H1 (cell line): Measurements from ENCODE around the gene GLYR1. TPM values are rescaled to one million over a fixed set of nuclear protein-coding genes. Genes with fewer than 3 reads are reported as not detected.

Source experiments
- CHD1 ChIP-seq: IDR thresholded peaks from 2 replicates; pipeline ENCODE4 v1.6.1; 2012; ENCODE audit warnings: low read depth, low read length, improper control_type of control experiment
- CREB1 ChIP-seq: IDR thresholded peaks from 2 replicates; pipeline ENCODE4 v1.6.1; 2012; ENCODE audit warnings: inconsistent platforms
- EP300 ChIP-seq, 2 experiments: IDR thresholded peaks; 1 replicate in 1 of 2; 2 replicates in 1 of 2; pipeline ENCODE4 v1.6.1; 2011 to 2012; ENCODE audit warnings: low read depth in 2 of 2, low read length in 2 of 2, mild to moderate bottlenecking in 2 of 2, borderline replicate concordance in 1 of 2, inconsistent platforms in 1 of 2, moderate library complexity in 1 of 2
- GABPA ChIP-seq: IDR thresholded peaks from 2 replicates; pipeline ENCODE4 v1.6.1; 2011; ENCODE audit warnings: mild to moderate bottlenecking, low read length, moderate library complexity, borderline replicate concordance; ENCODE audit not compliant: insufficient read depth
- NRF1 ChIP-seq: IDR thresholded peaks from 2 replicates; pipeline ENCODE4 v1.6.1; 2011; ENCODE audit warnings: mild to moderate bottlenecking, low read depth, low read length, improper control_type of control experiment
- RFX5 ChIP-seq: IDR thresholded peaks from 2 replicates; pipeline ENCODE4 v1.6.1; 2011; ENCODE audit warnings: low read depth, low read length, improper control_type of control experiment, borderline replicate concordance
- SIRT6 ChIP-seq: IDR thresholded peaks from one replicate; pipeline ENCODE4 v1.7.1; 2012; ENCODE audit warnings: low read length, inconsistent platforms
- SRF ChIP-seq: IDR thresholded peaks from 2 replicates; pipeline ENCODE4 v1.6.1; 2011; ENCODE audit warnings: mild to moderate bottlenecking, low read depth, low read length, moderate library complexity
- SUZ12 ChIP-seq: fragments of 200-600 bp; sonication (generic); IDR thresholded peaks from 2 replicates; pipeline ENCODE4 v1.6.1; 2012; ENCODE audit warnings: mild to moderate bottlenecking, inconsistent platforms, low read length, moderate library complexity, mixed read lengths
- TBP ChIP-seq: IDR thresholded peaks from 2 replicates; pipeline ENCODE4 v1.6.1; 2011; ENCODE audit warnings: low read depth, low read length, improper control_type of control experiment
- YY1 ChIP-seq: IDR thresholded peaks from 2 replicates; pipeline ENCODE4 v1.6.1; 2011; ENCODE audit warnings: low read depth, mild to moderate bottlenecking, low read length
- polyA plus RNA-seq, 7 experiments: library from polyadenylated mRNA; depleted of rRNA in 3 of 7; stranded (reverse) in 5 of 7; unstranded in 2 of 7; fragments of >200 nt in 5 of 7; fragments of 200-250 nt in 2 of 7; gene quantifications; 1 replicate in 5 of 7; 2 replicates in 1 of 7; 4 replicates in 1 of 7; pipeline versions ENCODE4 v1.2.1 to v1.2.3, GENCODE V29; 2011 to 2013; ENCODE audit warnings: missing spikeins in 2 of 7, mixed read lengths in 2 of 7
- total RNA-seq: library from RNA; stranded (reverse); fragmentation: NEBNext Ultra II Directional; extraction: Animal tissue kit (Norgen Biotek cat#: 25700); gene quantifications from 2 replicates; pipeline ENCODE4 v1.2.1, GENCODE V29; 2021
- TF ChIP-seq, protein P1 (sequence below): fragments of 300-600 bp; sonication (generic); IDR thresholded peaks from 2 replicates; pipeline ENCODE4 v1.7.1; 2012; ENCODE audit warnings: low read length, moderate library complexity, mild to moderate bottlenecking, inconsistent platforms; ENCODE audit not compliant: insufficient replicate concordance

The GLYR1 gene
- total and polyA plus RNA-seq, 2 of the 8 experiments (the other 6 are each of a cell fraction or from before 2014, with no cell fraction given), result 50.2 to 115 TPM

GRCh38 chr16:4832698-4833343 is 14.3 kb downstream of the GLYR1 start (continued):
- TF ChIP-seq, protein P1, sequence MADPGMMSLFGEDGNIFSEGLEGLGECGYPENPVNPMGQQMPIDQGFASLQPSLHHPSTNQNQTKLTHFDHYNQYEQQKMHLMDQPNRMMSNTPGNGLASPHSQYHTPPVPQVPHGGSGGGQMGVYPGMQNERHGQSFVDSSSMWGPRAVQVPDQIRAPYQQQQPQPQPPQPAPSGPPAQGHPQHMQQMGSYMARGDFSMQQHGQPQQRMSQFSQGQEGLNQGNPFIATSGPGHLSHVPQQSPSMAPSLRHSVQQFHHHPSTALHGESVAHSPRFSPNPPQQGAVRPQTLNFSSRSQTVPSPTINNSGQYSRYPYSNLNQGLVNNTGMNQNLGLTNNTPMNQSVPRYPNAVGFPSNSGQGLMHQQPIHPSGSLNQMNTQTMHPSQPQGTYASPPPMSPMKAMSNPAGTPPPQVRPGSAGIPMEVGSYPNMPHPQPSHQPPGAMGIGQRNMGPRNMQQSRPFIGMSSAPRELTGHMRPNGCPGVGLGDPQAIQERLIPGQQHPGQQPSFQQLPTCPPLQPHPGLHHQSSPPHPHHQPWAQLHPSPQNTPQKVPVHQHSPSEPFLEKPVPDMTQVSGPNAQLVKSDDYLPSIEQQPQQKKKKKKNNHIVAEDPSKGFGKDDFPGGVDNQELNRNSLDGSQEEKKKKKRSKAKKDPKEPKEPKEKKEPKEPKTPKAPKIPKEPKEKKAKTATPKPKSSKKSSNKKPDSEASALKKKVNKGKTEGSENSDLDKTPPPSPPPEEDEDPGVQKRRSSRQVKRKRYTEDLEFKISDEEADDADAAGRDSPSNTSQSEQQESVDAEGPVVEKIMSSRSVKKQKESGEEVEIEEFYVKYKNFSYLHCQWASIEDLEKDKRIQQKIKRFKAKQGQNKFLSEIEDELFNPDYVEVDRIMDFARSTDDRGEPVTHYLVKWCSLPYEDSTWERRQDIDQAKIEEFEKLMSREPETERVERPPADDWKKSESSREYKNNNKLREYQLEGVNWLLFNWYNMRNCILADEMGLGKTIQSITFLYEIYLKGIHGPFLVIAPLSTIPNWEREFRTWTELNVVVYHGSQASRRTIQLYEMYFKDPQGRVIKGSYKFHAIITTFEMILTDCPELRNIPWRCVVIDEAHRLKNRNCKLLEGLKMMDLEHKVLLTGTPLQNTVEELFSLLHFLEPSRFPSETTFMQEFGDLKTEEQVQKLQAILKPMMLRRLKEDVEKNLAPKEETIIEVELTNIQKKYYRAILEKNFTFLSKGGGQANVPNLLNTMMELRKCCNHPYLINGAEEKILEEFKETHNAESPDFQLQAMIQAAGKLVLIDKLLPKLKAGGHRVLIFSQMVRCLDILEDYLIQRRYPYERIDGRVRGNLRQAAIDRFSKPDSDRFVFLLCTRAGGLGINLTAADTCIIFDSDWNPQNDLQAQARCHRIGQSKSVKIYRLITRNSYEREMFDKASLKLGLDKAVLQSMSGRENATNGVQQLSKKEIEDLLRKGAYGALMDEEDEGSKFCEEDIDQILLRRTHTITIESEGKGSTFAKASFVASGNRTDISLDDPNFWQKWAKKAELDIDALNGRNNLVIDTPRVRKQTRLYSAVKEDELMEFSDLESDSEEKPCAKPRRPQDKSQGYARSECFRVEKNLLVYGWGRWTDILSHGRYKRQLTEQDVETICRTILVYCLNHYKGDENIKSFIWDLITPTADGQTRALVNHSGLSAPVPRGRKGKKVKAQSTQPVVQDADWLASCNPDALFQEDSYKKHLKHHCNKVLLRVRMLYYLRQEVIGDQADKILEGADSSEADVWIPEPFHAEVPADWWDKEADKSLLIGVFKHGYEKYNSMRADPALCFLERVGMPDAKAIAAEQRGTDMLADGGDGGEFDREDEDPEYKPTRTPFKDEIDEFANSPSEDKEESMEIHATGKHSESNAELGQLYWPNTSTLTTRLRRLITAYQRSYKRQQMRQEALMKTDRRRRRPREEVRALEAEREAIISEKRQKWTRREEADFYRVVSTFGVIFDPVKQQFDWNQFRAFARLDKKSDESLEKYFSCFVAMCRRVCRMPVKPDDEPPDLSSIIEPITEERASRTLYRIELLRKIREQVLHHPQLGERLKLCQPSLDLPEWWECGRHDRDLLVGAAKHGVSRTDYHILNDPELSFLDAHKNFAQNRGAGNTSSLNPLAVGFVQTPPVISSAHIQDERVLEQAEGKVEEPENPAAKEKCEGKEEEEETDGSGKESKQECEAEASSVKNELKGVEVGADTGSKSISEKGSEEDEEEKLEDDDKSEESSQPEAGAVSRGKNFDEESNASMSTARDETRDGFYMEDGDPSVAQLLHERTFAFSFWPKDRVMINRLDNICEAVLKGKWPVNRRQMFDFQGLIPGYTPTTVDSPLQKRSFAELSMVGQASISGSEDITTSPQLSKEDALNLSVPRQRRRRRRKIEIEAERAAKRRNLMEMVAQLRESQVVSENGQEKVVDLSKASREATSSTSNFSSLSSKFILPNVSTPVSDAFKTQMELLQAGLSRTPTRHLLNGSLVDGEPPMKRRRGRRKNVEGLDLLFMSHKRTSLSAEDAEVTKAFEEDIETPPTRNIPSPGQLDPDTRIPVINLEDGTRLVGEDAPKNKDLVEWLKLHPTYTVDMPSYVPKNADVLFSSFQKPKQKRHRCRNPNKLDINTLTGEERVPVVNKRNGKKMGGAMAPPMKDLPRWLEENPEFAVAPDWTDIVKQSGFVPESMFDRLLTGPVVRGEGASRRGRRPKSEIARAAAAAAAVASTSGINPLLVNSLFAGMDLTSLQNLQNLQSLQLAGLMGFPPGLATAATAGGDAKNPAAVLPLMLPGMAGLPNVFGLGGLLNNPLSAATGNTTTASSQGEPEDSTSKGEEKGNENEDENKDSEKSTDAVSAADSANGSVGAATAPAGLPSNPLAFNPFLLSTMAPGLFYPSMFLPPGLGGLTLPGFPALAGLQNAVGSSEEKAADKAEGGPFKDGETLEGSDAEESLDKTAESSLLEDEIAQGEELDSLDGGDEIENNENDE, result no peak
- TF ChIP-seq GABPA (no peak), NRF1 (no peak), SIRT6 (no peak), SRF (no peak), SUZ12 (no peak), EP300 (IDR thresholded peaks at IDR 0.05; ENCODE audit: borderline replicate concordance in 1 of 2, low read depth in 2 of 2, low read length in 2 of 2) (no peak), RFX5 (no peak), TBP (no peak), YY1 (no peak), CREB1 (no peak), CHD1 (no peak)
